ENCODE data around the gene CERKL.

CERKL gene

GRCh38 chr2:181683518-181684453 lies 26.9 kb upstream of the CERKL start:
- Histone ChIP-seq H3K9ac (ENCODE audit: low read length) (no peak overlapping the region), H3K4me1 (ENCODE audit: control insufficient read depth, insufficient read depth, low read length) (peaks cover 4% of the 10 kb centered on the region), H3K4me3 (ENCODE audit: low read length) (no peak overlapping the region), H3K9me3 (ENCODE audit: control insufficient read depth, low read length) (no peaks in the 10 kb centered on the region), H3K36me3 (ENCODE audit: control insufficient read depth, insufficient read depth, low read length) (no peaks in the 10 kb centered on the region), H3K27me3 (ENCODE audit: control insufficient read depth, insufficient read depth, low read length) (peaks cover 69% of the 10 kb centered on the region)

GRCh38 chr2:181682795-181683517 lies 26.1 kb upstream of the CERKL start:
- Histone ChIP-seq H3K27me3 (ENCODE audit: control insufficient read depth, insufficient read depth, low read length) (peaks cover 77% of the 10 kb centered on the region), H3K9ac (ENCODE audit: low read length) (no peak overlapping the region), H3K4me3 (ENCODE audit: low read length) (no peak overlapping the region)

GRCh38 chr2:181682026-181682789 lies 25.3 kb upstream of the CERKL start:
- no peak overlapping the region for H3K9ac ChIP-seq (ENCODE audit: low read length)
- peaks cover 4% of the 10 kb centered on the region for H3K4me1 ChIP-seq (ENCODE audit: control insufficient read depth, insufficient read depth, low read length)
- peaks cover 82% of the 10 kb centered on the region for H3K27me3 ChIP-seq (ENCODE audit: control insufficient read depth, insufficient read depth, low read length)
- H3K4me3 ChIP-seq (ENCODE audit: low read length): no peak overlapping the region
- H3K9me3 ChIP-seq (ENCODE audit: control insufficient read depth, low read length): no peaks in the 10 kb centered on the region
- no peaks in the 10 kb centered on the region for H3K36me3 ChIP-seq (ENCODE audit: control insufficient read depth, insufficient read depth, low read length)

More at GRCh38 chr2:181682795-181683517, 26.1 kb upstream of the CERKL start:
- H3K9me3 ChIP-seq (ENCODE audit: control insufficient read depth, low read length): no peaks in the 10 kb centered on the region
- no peaks in the 10 kb centered on the region for H3K36me3 ChIP-seq (ENCODE audit: control insufficient read depth, insufficient read depth, low read length)
- H3K4me1 ChIP-seq (ENCODE audit: control insufficient read depth, insufficient read depth, low read length): peaks cover 4% of the 10 kb centered on the region

- Histone ChIP-seq H3K4me1 (ENCODE audit: control insufficient read depth, insufficient read depth, low read length) (peaks cover 4% of the 10 kb centered on the region), H3K9me3 (ENCODE audit: control insufficient read depth, low read length) (no peaks in the 10 kb centered on the region), H3K9ac (ENCODE audit: low read length) (no peak overlapping the region), H3K27me3 (ENCODE audit: control insufficient read depth, insufficient read depth, low read length) (peaks cover 82% of the 10 kb centered on the region), H3K36me3 (ENCODE audit: control insufficient read depth, insufficient read depth, low read length) (no peaks in the 10 kb centered on the region), H3K4me3 (ENCODE audit: low read length) (no peak overlapping the region)
These were observed 24.3 kb upstream of the CERKL start for GRCh38 chr2:181680937-181681811.

GRCh38 chr2:181680055-181680936 lies 23.4 kb upstream of the CERKL start, which contains the start of gene NEUROD1:
NEUROD1 (minus strand) TSS chr2:181680517; CDS start chr2:181678860, 1,657 bp downstream.
- H3K9ac ChIP-seq (ENCODE audit: low read length): no peak within 1 kb of the TSS
- H3K4me3 ChIP-seq (ENCODE audit: low read length): no peak within 1 kb of the TSS
- H3K27me3 ChIP-seq (ENCODE audit: control insufficient read depth, insufficient read depth, low read length): peaks cover 78% of the 10 kb centered on the region

GRCh38 chr2:181679544-181679979 lies 22.7 kb upstream of the CERKL start:
- Histone ChIP-seq H3K4me1 (ENCODE audit: control insufficient read depth, insufficient read depth, low read length) (peaks cover 4% of the 10 kb centered on the region), H3K27me3 (ENCODE audit: control insufficient read depth, insufficient read depth, low read length) (peaks cover 71% of the 10 kb centered on the region), H3K9ac (ENCODE audit: low read length) (no peak overlapping the region), H3K9me3 (ENCODE audit: control insufficient read depth, low read length) (no peaks in the 10 kb centered on the region), H3K36me3 (ENCODE audit: control insufficient read depth, insufficient read depth, low read length) (no peaks in the 10 kb centered on the region), H3K4me3 (ENCODE audit: low read length) (no peak overlapping the region)

More at GRCh38 chr2:181680055-181680936, 23.4 kb upstream of the CERKL start, which contains the start of gene NEUROD1:
- Histone ChIP-seq H3K4me1 (ENCODE audit: control insufficient read depth, insufficient read depth, low read length) (peaks cover 4% of the 10 kb centered on the region), H3K36me3 (ENCODE audit: control insufficient read depth, insufficient read depth, low read length) (no peaks in the 10 kb centered on the region), H3K9me3 (ENCODE audit: control insufficient read depth, low read length) (no peaks in the 10 kb centered on the region)

GRCh38 chr2:181678861-181679543 lies 22.1 kb upstream of the CERKL start:
- H3K4me3 ChIP-seq (ENCODE audit: low read length): no peak overlapping the region
- peaks cover 66% of the 10 kb centered on the region for H3K27me3 ChIP-seq (ENCODE audit: control insufficient read depth, insufficient read depth, low read length)
- peak overlapping the region; percentile 37 for H3K9ac ChIP-seq (ENCODE audit: low read length)
- no peaks in the 10 kb centered on the region for H3K9me3 ChIP-seq (ENCODE audit: control insufficient read depth, low read length)
- no peaks in the 10 kb centered on the region for H3K36me3 ChIP-seq (ENCODE audit: control insufficient read depth, insufficient read depth, low read length)
- H3K4me1 ChIP-seq (ENCODE audit: control insufficient read depth, insufficient read depth, low read length): peaks cover 4% of the 10 kb centered on the region

- Histone ChIP-seq H3K27me3 (ENCODE audit: control insufficient read depth, insufficient read depth, low read length) (peaks cover 56% of the 10 kb centered on the region), H3K9ac (ENCODE audit: low read length) (peak overlapping the region; percentile 37), H3K4me3 (ENCODE audit: low read length) (no peak overlapping the region), H3K4me1 (ENCODE audit: control insufficient read depth, insufficient read depth, low read length) (peaks cover 4% of the 10 kb centered on the region), H3K9me3 (ENCODE audit: control insufficient read depth, low read length) (no peaks in the 10 kb centered on the region), H3K36me3 (ENCODE audit: control insufficient read depth, insufficient read depth, low read length) (no peaks in the 10 kb centered on the region)
These were observed 21.1 kb upstream of the CERKL start for GRCh38 chr2:181677912-181678586.

GRCh38 chr2:181675254-181675653 lies 18.3 kb upstream of the CERKL start:
- H3K36me3 ChIP-seq (ENCODE audit: control insufficient read depth, insufficient read depth, low read length): no peaks in the 10 kb centered on the region
- H3K4me3 ChIP-seq (ENCODE audit: low read length): no peak overlapping the region
- H3K9ac ChIP-seq (ENCODE audit: low read length): no peak overlapping the region
- no peaks in the 10 kb centered on the region for H3K9me3 ChIP-seq (ENCODE audit: control insufficient read depth, low read length)
- peaks cover 28% of the 10 kb centered on the region for H3K27me3 ChIP-seq (ENCODE audit: control insufficient read depth, insufficient read depth, low read length)
- no peaks in the 10 kb centered on the region for H3K4me1 ChIP-seq (ENCODE audit: control insufficient read depth, insufficient read depth, low read length)
